ENCODE data around the gene C10orf90. TPM values are rescaled to one million over a fixed set of nuclear protein-coding genes. Genes with fewer than 3 reads are reported as not detected.

Gene C10orf90
- total and polyA plus RNA-seq, 9 donors = not detected

- Histone ChIP-seq H3K27me3 (no peaks in the 10 kb centered on the region), H3K9me3 (no peaks in the 10 kb centered on the region), H3K4me1 (ENCODE audit: insufficient read depth) (no peaks in the 10 kb centered on the region), H3K27ac (no peak overlapping the region), H3K4me3 (no peak overlapping the region), H3K36me3 (no peaks in the 10 kb centered on the region)
- intact Hi-C loops (cut with DNase I) = no loop called here
- 67 to 72% (median 69%) methylated on average over 3 of the region's 3 CpGs for WGBS, 3 donors
- DNase-seq = no peak
- TF ChIP-seq, protein P1, sequence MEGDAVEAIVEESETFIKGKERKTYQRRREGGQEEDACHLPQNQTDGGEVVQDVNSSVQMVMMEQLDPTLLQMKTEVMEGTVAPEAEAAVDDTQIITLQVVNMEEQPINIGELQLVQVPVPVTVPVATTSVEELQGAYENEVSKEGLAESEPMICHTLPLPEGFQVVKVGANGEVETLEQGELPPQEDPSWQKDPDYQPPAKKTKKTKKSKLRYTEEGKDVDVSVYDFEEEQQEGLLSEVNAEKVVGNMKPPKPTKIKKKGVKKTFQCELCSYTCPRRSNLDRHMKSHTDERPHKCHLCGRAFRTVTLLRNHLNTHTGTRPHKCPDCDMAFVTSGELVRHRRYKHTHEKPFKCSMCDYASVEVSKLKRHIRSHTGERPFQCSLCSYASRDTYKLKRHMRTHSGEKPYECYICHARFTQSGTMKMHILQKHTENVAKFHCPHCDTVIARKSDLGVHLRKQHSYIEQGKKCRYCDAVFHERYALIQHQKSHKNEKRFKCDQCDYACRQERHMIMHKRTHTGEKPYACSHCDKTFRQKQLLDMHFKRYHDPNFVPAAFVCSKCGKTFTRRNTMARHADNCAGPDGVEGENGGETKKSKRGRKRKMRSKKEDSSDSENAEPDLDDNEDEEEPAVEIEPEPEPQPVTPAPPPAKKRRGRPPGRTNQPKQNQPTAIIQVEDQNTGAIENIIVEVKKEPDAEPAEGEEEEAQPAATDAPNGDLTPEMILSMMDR (IDR thresholded peaks at IDR 0.05) = no peak
- TF ChIP-seq POLR2A (IDR thresholded peaks at IDR 0.05) = no peak
- TF ChIP-seq EP300 (IDR thresholded peaks at IDR 0.05) = no peak
These were observed 35.6 kb upstream of the C10orf90 start for GRCh38 chr10:126705951-126706565.

- Histone ChIP-seq H3K9me3 (no peaks in the 10 kb centered on the region), H3K4me3 (no peak overlapping the region), H3K27me3 (no peaks in the 10 kb centered on the region), H3K27ac (no peak overlapping the region), H3K4me1 (ENCODE audit: insufficient read depth) (no peaks in the 10 kb centered on the region), H3K36me3 (no peaks in the 10 kb centered on the region)
- intact Hi-C loops (cut with DNase I) = no loop called here
- TF ChIP-seq EP300 (IDR thresholded peaks at IDR 0.05) = no peak
- TF ChIP-seq POLR2A (IDR thresholded peaks at IDR 0.05) = no peak
- TF ChIP-seq, protein P1 (IDR thresholded peaks at IDR 0.05) = no peak
- WGBS, 3 donors = 51 to 69% (median 57%) methylated on average over 5 of the region's 5 CpGs
- no peak for DNase-seq
These were observed 34.6 kb upstream of the C10orf90 start for GRCh38 chr10:126705131-126705530.

GRCh38 chr10:126704649-126705048 is 34.2 kb upstream of the C10orf90 start:
- no peak overlapping the region for H3K4me3 ChIP-seq
- intact Hi-C loops (cut with DNase I) = no loop called here
- no peaks in the 10 kb centered on the region for H3K27me3 ChIP-seq
- H3K36me3 ChIP-seq = no peaks in the 10 kb centered on the region
- H3K4me1 ChIP-seq (ENCODE audit: insufficient read depth) = no peaks in the 10 kb centered on the region
- WGBS, 3 donors = 55 to 69% (median 58%) methylated on average over 7 of the region's 7 CpGs
- no peak overlapping the region for H3K27ac ChIP-seq
- no peaks in the 10 kb centered on the region for H3K9me3 ChIP-seq
- TF ChIP-seq, protein P1 (IDR thresholded peaks at IDR 0.05) = no peak
- TF ChIP-seq POLR2A (IDR thresholded peaks at IDR 0.05) = no peak
- TF ChIP-seq EP300 (IDR thresholded peaks at IDR 0.05) = no peak
- DNase-seq = no peak

- WGBS, 3 donors = 45 to 75% (median 57%) methylated on average over 3 of the region's 3 CpGs
- DNase-seq = no peak
- TF ChIP-seq EP300 (IDR thresholded peaks at IDR 0.05) (no peak), POLR2A (IDR thresholded peaks at IDR 0.05) (no peak)
- TF ChIP-seq, protein P1 (IDR thresholded peaks at IDR 0.05) = no peak
- intact Hi-C loops (cut with DNase I) = no loop called here
- Histone ChIP-seq H3K9me3 (no peaks in the 10 kb centered on the region), H3K4me3 (no peak overlapping the region), H3K27ac (no peak overlapping the region), H3K4me1 (ENCODE audit: insufficient read depth) (no peaks in the 10 kb centered on the region), H3K27me3 (no peaks in the 10 kb centered on the region), H3K36me3 (no peaks in the 10 kb centered on the region)
These were observed 31.7 kb upstream of the C10orf90 start for GRCh38 chr10:126702181-126702580.

Measured in ovary (tissue), 9 donors.